ENCODE measurements around the gene ATXN2L.
"Not testable (repeated sequence)": the region's sequence is repeated elsewhere in the genome, so short reads cannot be mapped to it uniquely, and the experiment has no call there.

ATXN2L gene, protein sequence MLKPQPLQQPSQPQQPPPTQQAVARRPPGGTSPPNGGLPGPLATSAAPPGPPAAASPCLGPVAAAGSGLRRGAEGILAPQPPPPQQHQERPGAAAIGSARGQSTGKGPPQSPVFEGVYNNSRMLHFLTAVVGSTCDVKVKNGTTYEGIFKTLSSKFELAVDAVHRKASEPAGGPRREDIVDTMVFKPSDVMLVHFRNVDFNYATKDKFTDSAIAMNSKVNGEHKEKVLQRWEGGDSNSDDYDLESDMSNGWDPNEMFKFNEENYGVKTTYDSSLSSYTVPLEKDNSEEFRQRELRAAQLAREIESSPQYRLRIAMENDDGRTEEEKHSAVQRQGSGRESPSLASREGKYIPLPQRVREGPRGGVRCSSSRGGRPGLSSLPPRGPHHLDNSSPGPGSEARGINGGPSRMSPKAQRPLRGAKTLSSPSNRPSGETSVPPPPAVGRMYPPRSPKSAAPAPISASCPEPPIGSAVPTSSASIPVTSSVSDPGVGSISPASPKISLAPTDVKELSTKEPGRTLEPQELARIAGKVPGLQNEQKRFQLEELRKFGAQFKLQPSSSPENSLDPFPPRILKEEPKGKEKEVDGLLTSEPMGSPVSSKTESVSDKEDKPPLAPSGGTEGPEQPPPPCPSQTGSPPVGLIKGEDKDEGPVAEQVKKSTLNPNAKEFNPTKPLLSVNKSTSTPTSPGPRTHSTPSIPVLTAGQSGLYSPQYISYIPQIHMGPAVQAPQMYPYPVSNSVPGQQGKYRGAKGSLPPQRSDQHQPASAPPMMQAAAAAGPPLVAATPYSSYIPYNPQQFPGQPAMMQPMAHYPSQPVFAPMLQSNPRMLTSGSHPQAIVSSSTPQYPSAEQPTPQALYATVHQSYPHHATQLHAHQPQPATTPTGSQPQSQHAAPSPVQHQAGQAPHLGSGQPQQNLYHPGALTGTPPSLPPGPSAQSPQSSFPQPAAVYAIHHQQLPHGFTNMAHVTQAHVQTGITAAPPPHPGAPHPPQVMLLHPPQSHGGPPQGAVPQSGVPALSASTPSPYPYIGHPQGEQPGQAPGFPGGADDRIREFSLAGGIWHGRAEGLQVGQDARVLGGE

DNA sequence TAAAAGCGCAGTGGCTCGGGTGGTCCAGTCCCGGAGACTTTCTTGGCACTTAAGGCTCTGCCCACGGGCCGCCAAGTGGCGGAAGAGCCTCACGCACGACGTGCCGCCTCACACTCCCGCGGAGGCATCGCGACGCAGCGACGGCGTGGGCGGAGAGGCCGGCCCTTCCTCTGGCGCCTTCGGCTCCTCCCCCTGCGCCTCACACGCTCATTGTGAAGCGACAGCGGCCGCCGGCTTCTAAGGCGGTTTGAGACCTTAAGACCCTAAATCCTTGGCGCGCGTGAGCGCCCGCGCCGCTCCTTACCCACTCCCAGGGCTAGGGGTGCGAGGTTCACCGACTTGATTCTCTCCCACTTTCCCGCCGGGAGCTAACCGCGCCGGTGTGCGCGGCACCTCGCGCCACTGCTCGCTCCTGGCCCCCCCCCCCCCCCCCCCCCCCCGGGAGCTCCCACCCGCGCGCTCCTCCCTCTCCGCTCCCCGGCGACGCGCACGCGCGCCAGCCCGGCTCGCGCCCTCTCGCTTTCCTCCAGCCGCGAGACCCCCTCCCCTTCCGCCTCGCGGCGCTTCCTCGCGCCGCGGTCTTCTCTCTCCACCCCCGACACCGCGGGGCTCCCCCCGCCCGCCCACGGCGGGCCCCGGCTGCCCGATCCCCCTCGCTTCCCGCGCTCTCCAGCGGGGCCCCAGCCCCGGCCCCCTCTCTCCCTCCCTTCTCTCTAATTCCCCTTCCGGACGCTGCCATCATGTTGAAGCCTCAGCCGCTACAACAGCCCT lies at the start of gene ATXN2L:
ATXN2L (plus strand) TSS at position 480 of the 771 bp plus-strand sequence; CDS start at position 741, 261 bp downstream.
- peak; percentile 84 for DNase-seq

DNA sequence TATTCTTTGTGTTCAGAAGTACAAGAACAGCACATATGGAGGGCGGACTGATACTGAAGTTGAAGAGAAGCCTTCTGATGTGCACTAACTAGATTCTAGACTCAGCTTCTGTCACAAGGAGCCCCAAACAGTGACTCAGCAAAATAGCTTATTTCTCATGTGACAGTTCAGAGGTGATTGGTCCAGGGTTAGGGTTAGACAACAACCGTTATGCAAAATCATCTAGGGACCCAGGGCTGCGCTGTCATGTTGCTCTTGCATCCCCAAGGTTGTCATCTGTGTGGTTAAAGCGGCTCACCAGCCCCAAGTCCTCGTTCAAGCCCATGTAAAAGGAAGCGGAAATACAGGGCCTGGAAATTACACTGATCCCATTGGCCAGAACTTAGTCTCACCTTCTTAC lies 41.1 kb upstream of the ATXN2L start:
- DNase-seq, result not testable (repeated sequence)

DNA sequence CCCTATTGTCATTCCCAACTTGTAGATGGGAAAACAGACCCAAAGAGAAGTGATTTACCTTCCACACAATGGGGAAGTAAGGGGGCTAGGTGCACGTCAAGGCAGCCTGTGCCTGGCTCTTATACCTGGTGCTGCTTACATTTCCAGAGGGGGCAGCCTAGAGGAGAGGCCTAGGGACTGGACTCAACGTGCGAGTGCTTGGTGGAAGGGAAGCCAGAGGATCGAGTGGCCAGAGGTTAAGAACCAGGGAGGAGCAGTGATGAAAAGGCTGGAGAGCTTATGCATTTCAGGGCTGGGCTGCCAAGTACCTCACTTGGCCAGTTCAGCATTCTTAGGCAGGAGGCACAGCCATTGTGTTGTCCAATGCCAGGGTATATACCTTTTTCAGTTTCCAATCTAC lies 40.4 kb upstream of the ATXN2L start:
- not testable (repeated sequence) for DNase-seq

DNA sequence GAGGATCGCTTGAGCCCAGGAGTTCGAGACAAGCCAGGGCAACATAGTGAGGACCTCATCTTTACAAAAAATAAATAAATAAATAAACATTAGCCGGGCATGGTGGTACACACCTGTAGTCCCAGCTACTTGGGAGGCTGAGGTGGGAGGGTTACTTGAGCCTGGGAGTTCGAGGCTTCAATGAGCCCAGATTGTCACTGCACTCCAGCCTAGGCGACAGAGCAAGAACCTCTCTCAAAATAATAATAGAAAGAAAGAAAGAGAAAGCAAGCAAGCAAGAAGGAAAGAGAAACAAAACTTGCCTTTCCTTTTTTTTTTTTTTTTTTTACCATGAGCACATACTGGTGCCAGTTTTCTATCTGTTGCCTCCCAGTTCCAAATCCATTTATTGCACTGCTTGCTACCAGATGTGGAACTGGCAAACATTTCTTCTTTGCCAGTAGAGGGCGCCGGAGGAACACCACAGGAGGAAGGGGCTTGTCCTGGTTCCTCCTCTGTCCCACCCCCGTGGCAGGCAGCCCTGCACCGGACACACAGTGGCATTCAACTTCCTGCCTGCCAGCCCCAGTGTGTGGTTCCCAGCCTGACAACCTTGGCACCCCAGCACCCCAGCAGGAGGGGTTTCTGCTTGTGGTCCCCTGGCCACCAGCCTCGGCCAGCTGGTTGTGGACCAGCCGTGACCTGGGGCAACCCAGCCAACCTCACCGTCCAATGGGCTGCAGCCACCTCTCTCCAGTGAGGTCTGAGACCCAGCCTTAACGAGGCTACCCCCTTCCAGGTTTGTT lies 20.4 kb upstream of the ATXN2L start:
- DNase-seq, result not testable (repeated sequence)

DNA sequence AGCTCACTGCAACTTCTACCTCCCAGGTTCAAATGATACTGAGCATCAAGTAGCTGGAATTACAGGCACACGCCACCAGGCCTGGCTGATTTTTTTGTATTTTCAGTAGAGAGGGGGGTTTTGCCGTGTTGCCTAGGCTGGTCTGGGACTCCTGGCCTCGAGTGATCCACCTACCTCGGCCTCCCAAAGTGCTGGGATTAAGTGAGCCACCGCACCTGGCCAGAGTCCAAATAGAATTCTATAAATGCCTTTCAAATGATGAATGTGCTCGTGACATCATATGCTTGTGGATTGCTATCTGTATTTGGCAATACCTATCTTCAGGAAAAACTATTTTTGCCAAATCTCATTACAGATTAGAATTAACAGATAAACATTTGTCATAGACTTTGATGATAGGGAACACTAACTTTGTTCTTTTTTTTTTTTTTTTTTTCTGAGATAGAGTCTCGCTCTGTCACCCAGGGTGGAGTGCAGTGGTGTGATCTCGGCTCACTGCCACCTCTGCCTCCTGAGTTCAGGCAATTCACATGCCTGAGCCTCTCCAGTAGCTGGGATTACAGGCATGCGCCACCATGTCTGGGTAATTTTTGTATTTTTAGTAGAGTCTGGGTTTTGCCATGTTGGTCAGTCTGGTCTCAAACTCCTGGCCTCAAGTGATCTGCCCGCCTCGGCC lies 15.2 kb upstream of the ATXN2L start:
- not testable (repeated sequence) for DNase-seq

DNA sequence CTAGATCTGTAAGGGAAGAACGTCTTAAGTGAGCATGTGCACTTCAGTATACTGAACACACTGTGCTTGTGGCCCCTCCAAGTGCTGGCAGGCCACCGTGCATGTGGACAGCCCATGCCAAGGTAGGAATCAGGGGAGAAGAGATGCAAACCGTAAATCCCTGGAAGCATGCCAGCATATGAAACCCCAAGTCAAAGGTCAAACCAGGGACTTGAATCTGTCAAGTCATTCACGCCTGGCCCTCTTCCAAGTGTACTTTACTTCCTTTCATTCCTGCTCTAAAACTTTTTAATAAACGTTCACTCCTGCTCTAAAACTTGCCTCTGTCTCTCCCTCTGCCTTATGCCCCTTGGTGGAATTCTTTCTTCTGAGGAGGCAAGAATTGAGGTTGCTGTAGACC lies 2.8 kb upstream of the ATXN2L start:
- no peak for DNase-seq

DNA sequence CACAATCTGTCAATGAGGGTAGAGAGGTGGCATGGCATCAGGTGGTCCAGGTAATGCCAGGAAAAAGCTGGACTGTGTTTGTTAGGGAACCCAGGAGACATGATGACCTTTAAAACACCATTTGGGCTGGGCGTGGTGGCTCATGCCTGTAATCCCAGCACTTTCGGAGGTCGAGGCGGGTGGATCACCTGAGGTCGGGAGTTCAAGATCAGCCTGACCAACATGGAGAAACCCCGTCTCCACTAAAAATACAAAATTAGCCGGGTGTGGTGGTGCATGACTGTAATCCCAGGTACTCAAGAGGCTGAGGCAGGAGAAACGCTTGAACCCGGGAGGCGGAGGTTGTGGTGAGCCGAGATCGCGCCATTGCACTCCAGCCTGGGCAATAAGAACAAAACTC lies 2.3 kb upstream of the ATXN2L start:
- not testable (repeated sequence) for DNase-seq

DNA sequence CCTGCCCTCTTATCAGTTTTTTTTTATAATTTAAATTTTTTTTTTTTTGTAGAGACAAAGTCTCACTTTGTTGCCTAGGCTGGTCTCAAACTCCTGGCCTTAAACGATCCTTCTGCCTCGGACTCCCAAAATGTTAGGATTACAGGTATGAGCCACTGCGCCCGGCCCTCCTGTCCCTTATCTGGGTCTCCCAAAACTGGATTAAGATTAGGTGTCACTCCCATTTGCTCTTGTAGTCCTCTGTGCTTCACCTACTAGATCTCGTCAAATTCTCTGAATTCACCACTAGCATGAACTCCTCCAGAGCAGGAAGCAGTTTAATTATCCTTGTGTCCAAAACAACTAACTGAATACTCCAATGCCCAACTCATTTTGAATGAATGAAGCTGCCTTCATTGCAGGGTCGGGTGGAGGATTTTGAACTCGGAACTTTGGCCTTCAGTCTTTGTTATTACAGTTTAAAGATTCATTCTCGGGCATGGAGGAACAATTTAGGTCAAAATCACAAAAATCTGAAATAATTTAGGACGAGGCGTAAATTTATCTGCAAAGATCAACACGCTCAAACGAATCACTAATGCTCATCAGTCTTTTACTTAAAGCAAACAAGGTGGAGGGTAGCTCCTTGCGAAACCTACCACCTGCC lies 802 bp upstream of the ATXN2L start:
- DNase-seq, result no peak

DNA sequence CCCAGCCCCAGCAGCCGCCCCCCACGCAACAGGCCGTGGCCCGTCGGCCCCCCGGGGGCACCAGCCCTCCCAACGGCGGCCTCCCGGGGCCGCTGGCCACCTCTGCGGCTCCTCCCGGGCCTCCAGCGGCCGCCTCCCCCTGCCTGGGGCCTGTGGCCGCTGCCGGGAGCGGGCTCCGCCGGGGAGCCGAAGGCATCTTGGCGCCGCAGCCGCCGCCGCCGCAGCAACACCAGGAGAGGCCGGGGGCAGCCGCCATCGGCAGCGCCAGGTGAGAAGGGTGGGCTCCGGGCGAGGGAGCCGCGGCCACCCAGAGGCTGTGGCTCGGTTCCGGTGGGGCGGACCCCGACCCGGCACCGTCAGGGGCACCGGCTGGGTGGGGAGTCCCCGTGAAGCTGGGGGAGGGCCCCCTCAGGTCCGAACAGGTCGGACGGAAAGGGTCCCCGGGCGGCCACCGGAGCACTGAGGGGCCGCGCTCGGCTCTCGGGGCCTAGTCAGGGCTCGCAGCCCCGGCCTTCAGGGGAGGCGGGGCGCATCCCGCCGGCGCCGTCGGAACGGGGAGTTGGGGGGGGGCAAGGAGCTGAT lies 583 bp downstream of the ATXN2L start:
- DNase-seq, result no peak

DNA sequence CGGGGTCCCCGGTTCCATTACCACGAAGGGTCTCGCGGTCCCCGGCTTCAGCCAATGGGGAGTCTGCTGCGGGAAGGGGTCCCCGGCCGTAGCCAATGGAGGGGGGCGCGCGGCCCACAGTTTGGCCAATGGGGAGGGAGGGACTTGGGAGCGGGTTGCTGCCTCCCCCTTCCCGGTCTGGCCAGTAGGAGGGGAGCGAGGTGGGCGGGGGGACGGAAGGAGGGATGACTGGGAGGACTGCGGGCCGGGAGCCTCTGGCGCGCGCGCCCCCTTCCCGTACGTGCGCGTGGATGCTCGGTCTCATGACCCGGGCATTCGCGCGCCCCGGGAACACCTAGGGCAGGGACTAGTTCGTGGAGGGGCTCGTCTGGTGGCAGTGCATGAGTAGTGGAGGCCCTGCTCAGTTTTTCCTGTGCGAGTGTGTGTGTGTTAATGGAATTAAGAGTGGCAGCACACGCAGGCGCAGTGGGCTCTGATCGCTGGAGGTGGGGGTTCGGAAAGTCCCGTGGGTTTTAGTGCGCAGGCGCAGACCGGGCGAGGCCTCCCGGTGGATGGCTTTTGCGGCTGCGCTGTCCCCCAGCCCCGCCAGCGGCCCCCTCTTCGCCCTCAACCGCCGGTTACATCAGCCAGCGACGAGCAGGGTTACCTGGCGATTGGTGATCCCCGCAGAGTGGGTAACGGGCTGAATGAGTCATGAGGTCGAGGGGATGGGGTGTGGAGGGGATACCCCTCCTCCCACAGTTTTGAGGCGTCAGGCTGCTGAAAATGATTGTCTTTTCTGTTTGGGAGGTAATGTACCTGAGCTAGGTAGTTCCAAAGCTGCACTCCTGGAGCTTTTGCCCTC lies 1.3 kb downstream of the ATXN2L start:
- DNase-seq, result peak; percentile 81

DNA sequence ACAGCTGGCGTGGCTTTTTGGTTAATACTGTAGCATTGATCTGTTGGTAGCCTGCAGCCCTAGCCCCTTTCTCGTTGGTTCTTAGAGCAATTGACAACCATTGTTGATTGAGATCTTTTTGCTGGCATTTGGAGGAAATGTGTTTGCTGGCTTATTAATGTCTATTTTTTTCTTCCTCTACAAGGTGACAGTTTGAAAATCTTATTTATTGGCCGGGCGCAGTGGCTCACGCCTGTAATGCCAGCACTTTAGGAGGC lies 1.8 kb downstream of the ATXN2L start:
- DNase-seq, result no peak

DNA sequence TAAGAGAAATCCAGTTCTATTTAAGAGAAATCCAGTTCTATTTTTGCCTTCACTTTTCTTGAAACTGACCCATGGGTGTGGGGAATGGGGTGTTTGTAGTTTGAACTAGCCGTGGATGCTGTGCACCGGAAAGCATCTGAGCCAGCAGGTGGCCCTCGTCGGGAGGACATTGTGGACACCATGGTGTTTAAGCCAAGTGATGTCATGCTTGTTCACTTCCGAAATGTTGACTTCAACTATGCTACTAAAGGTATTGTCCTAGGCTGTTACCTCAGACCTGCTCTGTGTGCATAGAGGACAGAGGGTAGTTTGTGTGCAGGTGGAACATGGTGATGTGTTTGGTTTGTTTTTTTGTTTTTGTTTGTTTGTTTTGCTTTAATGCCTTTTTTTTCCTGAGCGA lies 3.3 kb downstream of the ATXN2L start:
- no peak for DNase-seq

DNA sequence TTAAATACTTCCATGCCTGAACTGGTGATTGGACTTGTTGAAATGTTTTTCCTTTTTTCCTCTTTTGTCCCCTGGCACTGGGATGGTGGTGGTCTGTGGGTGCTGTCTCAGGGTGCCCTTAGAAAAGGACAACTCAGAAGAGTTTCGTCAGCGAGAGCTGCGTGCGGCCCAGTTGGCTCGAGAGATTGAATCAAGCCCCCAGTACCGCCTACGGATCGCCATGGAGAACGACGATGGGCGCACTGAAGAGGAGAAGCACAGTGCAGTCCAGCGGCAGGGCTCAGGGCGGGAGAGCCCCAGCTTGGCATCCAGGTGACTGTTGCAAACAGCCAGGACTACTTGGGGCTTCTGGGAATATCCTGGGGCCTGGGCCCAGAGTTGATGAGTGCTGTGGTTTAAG lies 6.9 kb downstream of the ATXN2L start:
- DNase-seq, result no peak

DNA sequence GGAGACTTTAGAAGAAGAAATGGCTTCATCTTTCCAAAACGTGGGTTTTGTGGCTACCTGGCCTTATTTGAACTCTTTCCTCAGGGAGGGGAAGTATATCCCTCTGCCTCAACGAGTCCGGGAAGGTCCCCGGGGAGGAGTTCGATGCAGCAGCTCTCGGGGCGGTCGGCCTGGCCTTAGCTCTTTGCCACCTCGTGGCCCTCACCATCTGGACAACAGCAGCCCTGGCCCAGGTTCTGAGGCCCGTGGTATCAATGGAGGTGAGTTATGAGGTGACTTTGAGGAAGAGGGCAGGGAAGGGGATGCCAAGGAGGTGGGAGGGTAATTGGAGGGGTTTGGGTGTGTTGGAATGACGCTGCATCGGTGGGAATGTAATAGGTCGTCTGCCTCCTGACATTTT lies 7.7 kb downstream of the ATXN2L start:
- no peak for DNase-seq

DNA sequence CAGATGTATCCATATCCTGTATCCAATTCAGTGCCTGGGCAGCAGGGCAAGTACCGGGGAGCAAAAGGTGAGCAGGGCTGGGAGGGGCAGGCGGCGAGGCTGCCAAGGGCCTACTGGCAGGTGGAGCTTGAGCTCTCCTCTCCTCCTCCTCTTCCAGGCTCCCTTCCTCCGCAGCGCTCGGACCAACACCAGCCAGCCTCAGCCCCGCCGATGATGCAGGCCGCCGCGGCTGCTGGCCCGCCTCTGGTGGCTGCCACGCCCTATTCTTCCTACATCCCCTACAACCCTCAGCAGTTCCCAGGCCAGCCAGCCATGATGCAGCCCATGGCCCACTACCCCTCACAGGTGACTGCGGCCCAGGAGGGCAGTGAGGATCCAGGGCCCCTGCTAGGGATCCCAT lies 11.6 kb downstream of the ATXN2L start:
- DNase-seq, result no peak

DNA sequence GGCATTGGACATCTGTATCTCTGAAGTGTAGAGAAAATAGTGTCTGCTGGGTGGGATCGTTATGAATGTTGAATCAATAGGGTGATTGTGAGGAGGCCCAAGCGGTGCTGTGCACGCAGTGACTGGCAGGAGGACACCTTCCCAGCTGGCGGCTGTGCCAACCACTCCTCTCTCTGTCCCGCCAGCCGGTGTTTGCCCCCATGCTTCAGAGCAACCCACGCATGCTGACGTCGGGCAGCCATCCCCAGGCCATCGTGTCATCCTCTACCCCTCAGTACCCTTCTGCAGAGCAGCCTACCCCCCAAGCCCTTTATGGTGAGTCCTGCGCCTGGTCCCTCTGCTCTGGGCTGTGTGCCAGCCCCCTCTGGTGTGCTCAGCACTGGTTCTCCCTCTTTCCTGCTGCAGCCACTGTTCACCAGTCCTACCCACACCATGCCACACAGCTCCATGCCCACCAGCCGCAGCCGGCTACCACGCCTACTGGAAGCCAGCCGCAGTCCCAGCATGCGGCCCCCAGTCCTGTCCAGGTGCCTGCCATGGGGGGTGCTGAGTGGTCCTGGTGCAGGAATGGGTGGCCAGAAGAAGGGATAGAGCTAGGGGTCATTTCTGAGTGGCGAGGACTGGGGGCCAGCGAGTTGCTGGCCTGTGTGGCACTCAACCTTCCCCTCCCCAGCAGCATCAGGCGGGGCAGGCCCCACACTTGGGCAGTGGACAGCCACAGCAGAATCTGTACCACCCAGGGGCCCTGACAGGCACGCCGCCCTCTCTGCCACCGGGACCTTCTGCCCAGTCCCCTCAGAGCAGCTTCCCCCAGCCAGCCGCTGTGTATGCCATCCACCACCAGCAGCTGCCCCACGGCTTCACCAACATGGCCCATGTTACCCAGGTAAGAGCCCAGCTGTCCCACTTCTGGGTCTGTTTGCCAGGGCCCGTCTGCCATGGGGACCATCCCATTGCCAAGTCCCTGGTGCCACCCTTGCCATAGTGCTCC lies 12.4 kb downstream of the ATXN2L start:
- DNase-seq, result no peak

DNA sequence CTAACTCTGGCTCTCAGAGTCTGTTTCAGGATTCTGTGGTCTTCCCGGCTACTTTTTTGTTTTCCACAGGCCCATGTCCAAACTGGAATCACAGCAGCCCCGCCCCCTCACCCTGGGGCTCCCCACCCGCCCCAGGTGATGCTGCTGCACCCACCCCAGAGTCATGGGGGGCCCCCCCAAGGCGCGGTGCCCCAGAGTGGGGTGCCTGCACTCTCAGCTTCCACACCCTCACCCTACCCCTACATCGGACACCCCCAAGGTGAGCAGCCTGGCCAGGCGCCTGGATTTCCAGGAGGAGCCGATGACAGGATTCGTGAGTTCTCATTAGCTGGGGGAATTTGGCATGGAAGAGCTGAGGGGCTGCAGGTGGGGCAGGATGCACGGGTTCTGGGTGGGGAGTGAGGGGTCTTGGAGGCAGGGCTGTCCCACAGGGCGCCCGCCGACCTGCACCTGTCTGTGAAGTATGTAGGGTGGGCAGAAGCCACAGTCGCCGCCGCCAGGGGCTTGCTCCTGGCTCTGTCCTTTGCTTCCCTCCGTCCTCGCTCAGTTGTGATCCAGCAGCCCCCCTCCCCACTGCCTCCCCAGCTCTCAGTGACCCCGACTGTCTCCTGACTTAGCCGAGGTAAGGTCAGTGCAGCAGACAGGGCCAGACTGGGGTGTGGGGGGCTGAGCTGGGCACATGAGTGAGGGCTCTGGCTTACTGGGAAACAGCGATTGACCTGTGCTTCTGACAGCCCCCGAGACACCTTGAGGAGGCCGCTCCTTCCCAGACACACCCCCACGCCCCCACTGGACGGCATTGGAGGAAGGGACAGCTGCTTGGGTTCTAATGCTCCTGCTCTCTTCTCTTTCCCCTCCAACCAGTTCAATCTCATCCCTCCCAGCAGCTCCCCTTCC lies 13.3 kb downstream of the ATXN2L start:
- no peak for DNase-seq

DNA sequence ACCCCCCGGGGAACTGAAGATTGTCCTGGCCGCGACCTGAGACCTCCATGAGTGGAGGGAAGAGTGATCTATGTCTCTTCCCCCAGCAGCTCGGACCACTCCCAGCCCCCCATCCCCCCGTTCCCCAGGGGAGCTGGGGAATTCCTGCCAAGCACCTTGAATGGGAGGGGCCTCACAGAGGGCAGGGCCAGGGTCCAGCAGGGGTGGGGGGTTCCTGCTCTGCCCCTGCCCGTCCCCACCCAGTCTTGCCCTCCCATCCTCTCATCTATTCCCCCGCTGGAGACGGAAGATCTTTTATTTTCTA lies 13.9 kb downstream of the ATXN2L start:
- no peak for DNase-seq
